ENCODE measurements around the gene CYP4F3. TPM values are rescaled to one million over a fixed set of nuclear protein-coding genes. Genes with fewer than 3 reads are reported as not detected.

The CYP4F3 gene
- total and polyA plus RNA-seq, 2 of the 13 experiments (the other 11 are each of a cell fraction or from before 2014, with no cell fraction given) = 17.8 to 22.8 TPM

DNA sequence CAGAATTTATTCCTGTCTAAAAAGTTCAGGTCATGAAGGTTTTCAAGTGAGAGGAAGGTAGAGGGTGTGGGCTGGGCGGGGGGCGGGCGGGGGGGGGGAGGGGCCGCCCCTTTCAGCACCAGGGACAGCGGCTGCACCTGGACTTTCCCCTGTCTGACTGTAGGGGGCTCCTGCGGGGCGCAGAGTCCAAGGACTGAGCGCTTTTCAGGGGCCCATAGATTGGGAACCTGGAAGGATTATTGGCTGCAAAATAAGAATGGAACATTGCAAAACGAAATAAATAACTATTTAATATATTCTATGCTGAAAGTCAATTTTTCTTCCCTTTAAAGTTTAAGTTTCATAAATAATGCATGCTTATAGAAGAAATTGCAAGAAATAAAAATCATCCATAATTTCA lies 8.9 kb upstream of the CYP4F3 start (continued):
- TF ChIP-seq ZNF275 (CRISPR knock-in tag; IDR thresholded peaks at IDR 0.05; ENCODE audit: borderline replicate concordance) (no peak), REL (CRISPR knock-in tag; conservative IDR thresholded peaks at IDR 0.05) (no peak), SP140L (CRISPR knock-in tag; IDR thresholded peaks at IDR 0.05; ENCODE audit: borderline replicate concordance) (peak; percentile 81; the same call in 1 of the 2 replicates), NKX3-1 (CRISPR knock-in tag; IDR thresholded peaks at IDR 0.05) (peak; percentile 94), RBM22 (optimal IDR thresholded peaks at IDR 0.05; ENCODE audit: low read length) (no peak), MTF2 (CRISPR knock-in tag; IDR thresholded peaks at IDR 0.05; ENCODE audit: borderline replicate concordance) (no peak), TGIF2 (CRISPR knock-in tag; IDR thresholded peaks at IDR 0.05) (0 out of 2 replicates have a peak, but pooled peaks have one; percentile 47), ZSCAN20 (CRISPR knock-in tag; IDR thresholded peaks at IDR 0.05; ENCODE audit: borderline replicate concordance) (peak; percentile 86; the same call in 1 of the 2 replicates), NRL (CRISPR knock-in tag; IDR thresholded peaks at IDR 0.05; ENCODE audit: borderline replicate concordance) (no peak), DR1 (CRISPR knock-in tag; IDR thresholded peaks at IDR 0.05) (no peak), ZNF282 (IDR thresholded peaks at IDR 0.05; ENCODE audit: partially characterized antibody) (no peak), HNF4G (IDR thresholded peaks at IDR 0.05; ENCODE audit: borderline replicate concordance, low read depth, low read length) (peak; percentile 26; the same call in 1 of the 2 replicates), HNF4G (CRISPR knock-in tag; IDR thresholded peaks at IDR 0.05; ENCODE audit: borderline replicate concordance, low read depth) (no peak), PBX2 (CRISPR knock-in tag; IDR thresholded peaks at IDR 0.05) (no peak), ZNF792 (CRISPR knock-in tag; IDR thresholded peaks at IDR 0.05) (0 out of 2 replicates have a peak, but pooled peaks have one; percentile 43), FOXJ3 (CRISPR knock-in tag; IDR thresholded peaks at IDR 0.05; ENCODE audit: borderline replicate concordance) (0 out of 2 replicates have a peak, but pooled peaks have one; percentile 24), ZNF337 (CRISPR knock-in tag; IDR thresholded peaks at IDR 0.05; ENCODE audit: borderline replicate concordance, low read depth) (no peak)
- TF ChIP-seq, protein P1, sequence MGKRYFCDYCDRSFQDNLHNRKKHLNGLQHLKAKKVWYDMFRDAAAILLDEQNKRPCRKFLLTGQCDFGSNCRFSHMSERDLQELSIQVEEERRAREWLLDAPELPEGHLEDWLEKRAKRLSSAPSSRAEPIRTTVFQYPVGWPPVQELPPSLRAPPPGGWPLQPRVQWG (CRISPR knock-in tag; IDR thresholded peaks at IDR 0.05; ENCODE audit: borderline replicate concordance, low read depth) = no peak
- TF ChIP-seq, protein P2, sequence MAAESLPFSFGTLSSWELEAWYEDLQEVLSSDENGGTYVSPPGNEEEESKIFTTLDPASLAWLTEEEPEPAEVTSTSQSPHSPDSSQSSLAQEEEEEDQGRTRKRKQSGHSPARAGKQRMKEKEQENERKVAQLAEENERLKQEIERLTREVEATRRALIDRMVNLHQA (CRISPR knock-in tag; IDR thresholded peaks at IDR 0.05) = no peak
- TF ChIP-seq, protein P3, sequence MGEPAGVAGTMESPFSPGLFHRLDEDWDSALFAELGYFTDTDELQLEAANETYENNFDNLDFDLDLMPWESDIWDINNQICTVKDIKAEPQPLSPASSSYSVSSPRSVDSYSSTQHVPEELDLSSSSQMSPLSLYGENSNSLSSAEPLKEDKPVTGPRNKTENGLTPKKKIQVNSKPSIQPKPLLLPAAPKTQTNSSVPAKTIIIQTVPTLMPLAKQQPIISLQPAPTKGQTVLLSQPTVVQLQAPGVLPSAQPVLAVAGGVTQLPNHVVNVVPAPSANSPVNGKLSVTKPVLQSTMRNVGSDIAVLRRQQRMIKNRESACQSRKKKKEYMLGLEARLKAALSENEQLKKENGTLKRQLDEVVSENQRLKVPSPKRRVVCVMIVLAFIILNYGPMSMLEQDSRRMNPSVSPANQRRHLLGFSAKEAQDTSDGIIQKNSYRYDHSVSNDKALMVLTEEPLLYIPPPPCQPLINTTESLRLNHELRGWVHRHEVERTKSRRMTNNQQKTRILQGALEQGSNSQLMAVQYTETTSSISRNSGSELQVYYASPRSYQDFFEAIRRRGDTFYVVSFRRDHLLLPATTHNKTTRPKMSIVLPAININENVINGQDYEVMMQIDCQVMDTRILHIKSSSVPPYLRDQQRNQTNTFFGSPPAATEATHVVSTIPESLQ (CRISPR knock-in tag; conservative IDR thresholded peaks at IDR 0.05) = 0 out of 2 replicates have a peak, but pooled peaks have one; percentile 66
- TF ChIP-seq, protein P4, sequence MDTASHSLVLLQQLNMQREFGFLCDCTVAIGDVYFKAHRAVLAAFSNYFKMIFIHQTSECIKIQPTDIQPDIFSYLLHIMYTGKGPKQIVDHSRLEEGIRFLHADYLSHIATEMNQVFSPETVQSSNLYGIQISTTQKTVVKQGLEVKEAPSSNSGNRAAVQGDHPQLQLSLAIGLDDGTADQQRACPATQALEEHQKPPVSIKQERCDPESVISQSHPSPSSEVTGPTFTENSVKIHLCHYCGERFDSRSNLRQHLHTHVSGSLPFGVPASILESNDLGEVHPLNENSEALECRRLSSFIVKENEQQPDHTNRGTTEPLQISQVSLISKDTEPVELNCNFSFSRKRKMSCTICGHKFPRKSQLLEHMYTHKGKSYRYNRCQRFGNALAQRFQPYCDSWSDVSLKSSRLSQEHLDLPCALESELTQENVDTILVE (CRISPR knock-in tag; IDR thresholded peaks at IDR 0.05) = peak; percentile 78; the same call in 1 of the 2 replicates
- TF ChIP-seq, protein P5, sequence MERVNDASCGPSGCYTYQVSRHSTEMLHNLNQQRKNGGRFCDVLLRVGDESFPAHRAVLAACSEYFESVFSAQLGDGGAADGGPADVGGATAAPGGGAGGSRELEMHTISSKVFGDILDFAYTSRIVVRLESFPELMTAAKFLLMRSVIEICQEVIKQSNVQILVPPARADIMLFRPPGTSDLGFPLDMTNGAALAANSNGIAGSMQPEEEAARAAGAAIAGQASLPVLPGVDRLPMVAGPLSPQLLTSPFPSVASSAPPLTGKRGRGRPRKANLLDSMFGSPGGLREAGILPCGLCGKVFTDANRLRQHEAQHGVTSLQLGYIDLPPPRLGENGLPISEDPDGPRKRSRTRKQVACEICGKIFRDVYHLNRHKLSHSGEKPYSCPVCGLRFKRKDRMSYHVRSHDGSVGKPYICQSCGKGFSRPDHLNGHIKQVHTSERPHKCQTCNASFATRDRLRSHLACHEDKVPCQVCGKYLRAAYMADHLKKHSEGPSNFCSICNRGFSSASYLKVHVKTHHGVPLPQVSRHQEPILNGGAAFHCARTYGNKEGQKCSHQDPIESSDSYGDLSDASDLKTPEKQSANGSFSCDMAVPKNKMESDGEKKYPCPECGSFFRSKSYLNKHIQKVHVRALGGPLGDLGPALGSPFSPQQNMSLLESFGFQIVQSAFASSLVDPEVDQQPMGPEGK (CRISPR knock-in tag; IDR thresholded peaks at IDR 0.05) = peak; percentile 77

All from HepG2 (cell line).